ENCODE data around the gene UBN2.

DNA sequence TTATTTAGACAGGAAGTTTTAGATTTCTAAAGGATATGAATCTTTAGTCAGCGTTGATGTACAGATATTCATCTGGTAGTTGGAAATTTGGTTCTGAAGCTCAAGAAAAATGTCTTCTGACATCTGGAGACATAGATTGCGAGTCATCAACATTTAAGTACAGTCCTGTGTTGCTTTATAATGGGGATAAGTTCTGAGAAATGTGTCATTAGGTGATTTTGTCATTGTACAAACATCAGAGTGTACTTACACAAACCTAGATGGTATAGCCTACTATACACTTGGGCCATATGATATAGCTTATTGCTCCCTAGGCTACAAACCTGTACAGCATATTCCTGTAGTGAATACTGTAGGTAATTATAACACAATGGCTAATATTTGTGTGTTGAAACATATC, 49.6 kb upstream of the UBN2 start:
- no peak for TF ChIP-seq POLR2AphosphoS5 (IDR thresholded peaks at IDR 0.05; ENCODE audit: borderline replicate concordance, low read depth, low read length)
- no peak for TF ChIP-seq EZH2 (IDR thresholded peaks at IDR 0.05)
- TF ChIP-seq FOXP2 (optimal IDR thresholded peaks at IDR 0.05; ENCODE audit: control extremely low read depth, extremely low read length, insufficient read depth): no peak

All from SK-N-MC (cell line).